Thoracic aorta (tissue), 2 donors: Measurements from ENCODE around the gene NTRK2. TPM values are rescaled to one million over a fixed set of nuclear protein-coding genes. Genes with fewer than 3 reads are reported as not detected.

ENCODE experiments used
- ATAC-seq: fragments of 150-250 bp; one replicate; pipeline ENCODE4 v1.8.0; 2017; ENCODE audit warnings: low read depth; ENCODE audit not compliant: insufficient number of reproducible peaks, low FRiP score
- DNase-seq: peaks from one replicate; pipeline ENCODE4 v3.0.0-alpha.2; 2020; ENCODE audit warnings: low spot score
- H3K27ac ChIP-seq, 2 donors: fragments of 200-600 bp; sonication (generic); 1 replicate in 1 of 2; 2 replicates in 1 of 2; pipeline ENCODE4 v1.5.1; 2016; ENCODE audit warnings: mild to moderate bottlenecking in 2 of 2, moderate library complexity in 2 of 2
- H3K27me3 ChIP-seq: fragments of 200-600 bp; sonication (generic); replicated peaks from 2 replicates; pipeline ENCODE4 v1.6.0; 2016; ENCODE audit warnings: mild to moderate bottlenecking; ENCODE audit not compliant: insufficient read depth
- H3K36me3 ChIP-seq: fragments of 200-600 bp; sonication (generic); one replicate; pipeline ENCODE4 v1.5.1; 2016
- H3K4me1 ChIP-seq, 2 donors: fragments of 200-600 bp; sonication (generic); 1 replicate in 1 of 2; 2 replicates in 1 of 2; pipeline versions ENCODE4 v1.5.1 to v1.6.0; 2016; ENCODE audit warnings: low read depth in 2 of 2, mild to moderate bottlenecking in 1 of 2; ENCODE audit not compliant: control insufficient read depth in 1 of 2
- H3K4me3 ChIP-seq: fragments of 200-600 bp; sonication (generic); 2 replicates; pipeline ENCODE4 v1.5.1; 2016; ENCODE audit warnings: mild to moderate bottlenecking
- H3K9me3 ChIP-seq: fragments of 200-600 bp; sonication (generic); 2 replicates; pipeline ENCODE4 v1.5.1; 2016
- CTCF ChIP-seq: fragments of 200-600 bp; sonication (generic); IDR thresholded peaks from one replicate; pipeline ENCODE4 v1.5.1; 2019; ENCODE audit warnings: antibody characterized with exemption
- total RNA-seq, 2 donors: library from RNA; depleted of rRNA; stranded (reverse); fragments of >200 nt; gene quantifications; one replicate each; pipeline versions ENCODE4 v1.1.0 to v1.2.3, GENCODE V29; 2016

NTRK2 gene
- total RNA-seq, 2 donors from 2014 or later, result 12.6 to 27.9 TPM

GRCh38 chr9:84686068-84686467 lies 16.5 kb downstream of the NTRK2 start:
- Histone ChIP-seq H3K4me3 (no peak overlapping the region), H3K4me1 (no peaks in the 10 kb centered on the region), H3K9me3 (no peaks in the 10 kb centered on the region), H3K27me3 (no peaks in the 10 kb centered on the region), H3K27ac (no peak overlapping the region), H3K36me3 (no peaks in the 10 kb centered on the region)
- no peak for DNase-seq
- no peak for TF ChIP-seq CTCF
- no peak for ATAC-seq

GRCh38 chr9:84688956-84689355 lies 19.4 kb downstream of the NTRK2 start:
- H3K4me1 ChIP-seq, result no peaks in the 10 kb centered on the region
- no peaks in the 10 kb centered on the region for H3K9me3 ChIP-seq
- no peak overlapping the region for H3K4me3 ChIP-seq
- no peaks in the 10 kb centered on the region for H3K36me3 ChIP-seq
- DNase-seq (no peak), ATAC-seq (no peak)
- TF ChIP-seq CTCF, result no peak
- no peak overlapping the region for H3K27ac ChIP-seq
- no peaks in the 10 kb centered on the region for H3K27me3 ChIP-seq

- Histone ChIP-seq H3K27me3 (no peaks in the 10 kb centered on the region), H3K36me3 (no peaks in the 10 kb centered on the region), H3K9me3 (no peaks in the 10 kb centered on the region), H3K4me3 (no peak overlapping the region), H3K27ac (no peak overlapping the region), H3K4me1 (no peaks in the 10 kb centered on the region)
- no peak for DNase-seq
- no peak for TF ChIP-seq CTCF
- ATAC-seq, result no peak
Observed at GRCh38 chr9:84691634-84692033, 22.1 kb downstream of the NTRK2 start.

- no peaks in the 10 kb centered on the region for H3K9me3 ChIP-seq
- no peak for ATAC-seq
- H3K27me3 ChIP-seq, result no peaks in the 10 kb centered on the region
- no peak overlapping the region for H3K27ac ChIP-seq
- no peak for DNase-seq
- TF ChIP-seq CTCF, result no peak
- H3K36me3 ChIP-seq, result no peaks in the 10 kb centered on the region
- H3K4me1 ChIP-seq, result no peaks in the 10 kb centered on the region
- no peak overlapping the region for H3K4me3 ChIP-seq
Observed at GRCh38 chr9:84694248-84694647, 24.7 kb downstream of the NTRK2 start.

- ATAC-seq (no peak), DNase-seq (no peak)
- H3K9me3 ChIP-seq, result no peaks in the 10 kb centered on the region
- no peaks in the 10 kb centered on the region for H3K36me3 ChIP-seq
- no peaks in the 10 kb centered on the region for H3K4me1 ChIP-seq
- TF ChIP-seq CTCF, result no peak
- no peak overlapping the region for H3K4me3 ChIP-seq
- H3K27me3 ChIP-seq, result no peaks in the 10 kb centered on the region
- H3K27ac ChIP-seq, result no peak overlapping the region
Observed at GRCh38 chr9:84697042-84697441, 27.5 kb downstream of the NTRK2 start.
